ENCODE results near the gene SKI. TPM values are rescaled to one million over a fixed set of nuclear protein-coding genes. Genes with fewer than 3 reads are reported as not detected.
A peak's percentile ranks its signal among the peaks of the same experiment; 100 is the strongest.

SKI gene
- total and polyA plus RNA-seq, 2 of the 8 experiments (the other 6 are each of a cell fraction or from before 2014, with no cell fraction given) = 8.3 to 87.6 TPM

DNA sequence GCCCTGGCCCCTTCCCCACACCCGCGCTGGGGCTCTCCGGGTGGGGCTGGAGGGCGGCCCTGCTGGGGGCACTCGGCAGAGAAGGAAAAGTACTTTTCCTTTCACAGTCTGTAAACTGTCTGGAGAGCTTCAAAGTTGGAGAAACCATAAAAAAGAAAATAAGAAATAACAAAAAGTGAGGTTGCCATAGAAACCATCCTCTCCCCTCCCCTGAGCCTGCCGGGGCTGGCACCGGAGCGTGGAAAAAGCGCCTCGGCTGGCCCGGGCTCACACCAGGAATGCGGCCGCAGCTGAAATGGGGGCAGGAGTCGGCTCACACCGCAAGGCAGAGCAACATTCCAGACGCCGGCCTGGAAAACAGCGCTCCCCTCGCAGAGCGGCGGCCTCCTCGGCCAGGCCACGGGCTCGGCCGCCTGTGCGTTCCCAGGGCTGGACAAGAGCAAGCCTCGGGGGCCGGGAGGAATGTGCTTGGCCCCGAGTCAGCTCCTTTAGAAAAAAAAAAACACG, 94.0 kb downstream of the SKI start:
- Histone ChIP-seq H3K4me2 (ENCODE audit: insufficient read depth in 1 of 2, low read depth in 2 of 2, low read length in 2 of 2) (no peak overlapping the region), H4K5ac (ENCODE audit: insufficient read length, low read depth, low read length) (no peak overlapping the region), H3K56ac (replicated peaks; ENCODE audit: insufficient read length, low read depth, low read length) (no peak overlapping the region), H3K79me2 (ENCODE audit: control insufficient read depth in 1 of 2, insufficient read depth in 2 of 2, low read length in 2 of 2) (no peaks in the 10 kb centered on the region), H4K8ac (ENCODE audit: extremely low read depth, insufficient read depth, low read length) (peak overlapping the region; percentile 83; the same call in 1 of the 2 replicates), H4K20me1 (replicated peaks in 1 of 2; ENCODE audit: control insufficient read depth in 1 of 2, insufficient read depth in 2 of 2, low read length in 2 of 2) (no peaks in the 10 kb centered on the region), H2BK15ac (ENCODE audit: low read length) (no peak overlapping the region), H3K18ac (ENCODE audit: extremely low read depth, low read length) (no peak overlapping the region), H3K27me3 (replicated peaks in 1 of 4; ENCODE audit: control insufficient read depth in 3 of 4, extremely low read depth in 1 of 4, insufficient read depth in 3 of 4, low read length in 3 of 4) (no peaks in the 10 kb centered on the region; a peak in 1 of 7 replicates), H3K9me3 (ENCODE audit: insufficient read depth in 2 of 2, low read depth in 1 of 2, low read length in 1 of 2) (no peaks in the 10 kb centered on the region), H3K23me2 (ENCODE audit: low read depth, low read length) (no peaks in the 10 kb centered on the region; the same call in 1 of the 2 replicates), H3K23ac (ENCODE audit: insufficient read length) (no peak overlapping the region), H3K9ac (replicated peaks in 1 of 4; ENCODE audit: extremely low read depth in 1 of 4, low read depth in 3 of 4, low read length in 3 of 4) (no peak overlapping the region), H2AK5ac (ENCODE audit: low read depth, low read length) (no peak overlapping the region), H2BK5ac (ENCODE audit: low read depth, low read length) (no peak overlapping the region), H3K14ac (ENCODE audit: insufficient read length) (no peak overlapping the region), H4K91ac (replicated peaks; ENCODE audit: insufficient read length, low read length) (no peak overlapping the region), H3K4ac (replicated peaks; ENCODE audit: insufficient read length, low read depth, low read length) (no peak overlapping the region), H3K79me1 (ENCODE audit: low read depth, low read length) (no peaks in the 10 kb centered on the region), H2BK120ac (replicated peaks; ENCODE audit: low read depth, low read length) (no peak overlapping the region), H2AFZ (ENCODE audit: low read length) (no peak overlapping the region), H2BK12ac (ENCODE audit: low read depth, low read length) (no peak overlapping the region), H3K27ac (ENCODE audit: low read depth, low read length) (no peak overlapping the region), H3K4me1 (replicated peaks in 1 of 4; ENCODE audit: control insufficient read depth in 3 of 4, insufficient read depth in 4 of 4, low read length in 3 of 4) (peaks cover 2 to 15% (median 8%) of the 10 kb centered on the region in 4 experiments; a peak in 6 of 7 replicates), H3K36me3 (ENCODE audit: control insufficient read depth in 2 of 4, insufficient read depth in 4 of 4, low read length in 3 of 4) (no peaks in the 10 kb centered on the region), H2BK20ac (ENCODE audit: low read length) (no peak overlapping the region), H3K4me3 (ENCODE audit: extremely low read depth in 1 of 4, insufficient read depth in 2 of 4, low read depth in 3 of 4, low read length in 4 of 4) (no peak overlapping the region)
- CTCF ChIA-PET (ENCODE audit: partially characterized antibody) = interaction anchor here (1.0 to 2.0 kb wide), 5 partner anchors 15 to 147 kb away, joined by 3 to 5 read pairs (median 3); no protein-coding TSS in a partner anchor
- no peak for FAIRE-seq
- peak in 1 of 2 experiments; percentile 74 for DNase-seq (ENCODE audit: low read depth in 1 of 2, low spot score in 2 of 2)
- TF ChIP-seq GABPA (IDR thresholded peaks at IDR 0.05; ENCODE audit: borderline replicate concordance, insufficient read depth, low read length) (peak; percentile 46; the same call in 1 of the 2 replicates), SIN3A (conservative IDR thresholded peaks at IDR 0.05 in 1 of 2, IDR thresholded peaks at IDR 0.05 in 1 of 2; ENCODE audit: low read depth in 1 of 2, low read length in 2 of 2) (no peak), RFX5 (IDR thresholded peaks at IDR 0.05; ENCODE audit: borderline replicate concordance, low read depth, low read length) (no peak), TEAD4 (IDR thresholded peaks at IDR 0.05; ENCODE audit: low read depth, low read length) (peak; percentile 93), RBBP5 (IDR thresholded peaks at IDR 0.05; ENCODE audit: borderline replicate concordance, low read depth, low read length) (peak; percentile 44; the same call in 1 of the 2 replicates), TBP (IDR thresholded peaks at IDR 0.05; ENCODE audit: low read depth, low read length) (peak; percentile 31; the same call in 1 of the 2 replicates), EGR1 (IDR thresholded peaks at IDR 0.05; ENCODE audit: borderline replicate concordance, low read depth, low read length) (0 out of 2 replicates have a peak, but pooled peaks have one; percentile 4)
- WGBS, 2 experiments (ENCODE audit: extremely low coverage in 1 of 2, insufficient coverage in 1 of 2, insufficient read length in 1 of 2, insufficient replicate concordance in 2 of 2, low coverage in 1 of 2, low lambda C conversion rate in 2 of 2, missing lambda C conversion rate in 1 of 2) = 59% methylated on average over 30 of the region's 30 CpGs; no CpG with 5 or more reads in 1 of the 2 experiments
- POLR2A ChIA-PET (ENCODE audit: partially characterized antibody) = interaction anchor here (0.8 to 1.1 kb wide), 4 partner anchors 8 to 115 kb away, joined by 3 read pairs; no protein-coding TSS in a partner anchor

Data from H1 (cell line).